IMR-90 (cell line): ENCODE data around the gene PPHLN1. TPM values are rescaled to one million over a fixed set of nuclear protein-coding genes. Genes with fewer than 3 reads are reported as not detected.
A peak's percentile ranks its signal among the peaks of the same experiment; 100 is the strongest.

ENCODE experiments used
- ATAC-seq: fragments of 200-7000 bp; cut with Tn5 transposase; 2 replicates; pipeline ENCODE4 v1.9.1; 2020; ENCODE audit warnings: low read depth, mild to moderate bottlenecking, moderate library complexity
- BruUV-seq: library from RNA; stranded (reverse); fragments of 400-500 nt; replicated peaks from 2 replicates; lab custom pipeline; 2021; lab: Mats Ljungman, UMichigan
- CTCF ChIA-PET: fragments of 300-600 bp; formaldehyde crosslinking; extraction: SDS; loops from one replicate; lab custom pipeline; 2021; ENCODE audit warnings: antibody characterized with exemption; lab: Yijun Ruan, JAX
- POLR2A ChIA-PET: fragments of 300-600 bp; sonication (Branson Sonifier 250); formaldehyde crosslinking; loops from one replicate; lab custom pipeline; 2022; ENCODE audit warnings: antibody characterized with exemption; ENCODE audit not compliant: unreplicated experiment; lab: Charles Lee
- DNase-seq: peaks from one replicate; pipeline ENCODE4 v3.0.0; 2013
- H2AFZ ChIP-seq: replicated peaks from 2 replicates; pipeline ENCODE3; 2013; ENCODE audit warnings: low read length, mild to moderate bottlenecking; ENCODE audit not compliant: poor library complexity
- H2AK5ac ChIP-seq: 2 replicates; pipeline ENCODE4 v1.6.1; 2013; ENCODE audit warnings: low read depth, low read length, inconsistent platforms
- H2AK9ac ChIP-seq: replicated peaks from 2 replicates; pipeline ENCODE3; 2013; ENCODE audit warnings: mild to moderate bottlenecking, low read depth, low read length, moderate library complexity; ENCODE audit not compliant: poor library complexity
- H2BK120ac ChIP-seq: 2 replicates; pipeline ENCODE4 v1.6.1; 2013; ENCODE audit warnings: low read depth, low read length, inconsistent platforms
- H2BK15ac ChIP-seq: 3 replicates; pipeline ENCODE4 v1.6.1; 2013; ENCODE audit warnings: low read depth, low read length, inconsistent platforms
- H2BK20ac ChIP-seq: 2 replicates; pipeline ENCODE4 v1.6.1; 2013; ENCODE audit warnings: low read depth, mild to moderate bottlenecking, inconsistent platforms, low read length, moderate library complexity
- H2BK5ac ChIP-seq: 2 replicates; pipeline ENCODE4 v1.6.1; 2013; ENCODE audit warnings: mild to moderate bottlenecking, low read depth, low read length, inconsistent platforms; ENCODE audit not compliant: poor library complexity, severe bottlenecking
- H3K14ac ChIP-seq: replicated peaks from 2 replicates; pipeline ENCODE4 v1.6.1; 2013; ENCODE audit warnings: low read depth, low read length, inconsistent platforms
- H3K18ac ChIP-seq: 2 replicates; pipeline ENCODE4 v1.6.1; 2013; ENCODE audit warnings: low read depth, low read length, control low read depth
- H3K23ac ChIP-seq: 2 replicates; pipeline ENCODE4 v1.6.1; 2013; ENCODE audit warnings: low read depth, low read length, inconsistent platforms
- H3K27ac ChIP-seq: 2 replicates; pipeline ENCODE4 v1.5.1; 2013; ENCODE audit warnings: mild to moderate bottlenecking, control low read depth, low read length; ENCODE audit not compliant: insufficient read depth
- H3K27me3 ChIP-seq: 2 replicates; pipeline ENCODE4 v1.6.1; 2013; ENCODE audit warnings: low read length; ENCODE audit not compliant: control insufficient read depth, insufficient read depth
- H3K36me3 ChIP-seq: 2 replicates; pipeline ENCODE4 v1.6.1; 2013; ENCODE audit warnings: low read length, mixed read lengths; ENCODE audit not compliant: control insufficient read depth, insufficient read depth
- H3K4ac ChIP-seq: 2 replicates; pipeline ENCODE4 v1.6.1; 2013; ENCODE audit warnings: low read depth, low read length, inconsistent platforms
- H3K4me1 ChIP-seq: 2 replicates; pipeline ENCODE4 v1.6.1; 2013; ENCODE audit warnings: low read length, mixed read lengths; ENCODE audit not compliant: control insufficient read depth, insufficient read depth
- H3K4me2 ChIP-seq: 2 replicates; pipeline ENCODE4 v1.6.1; 2013; ENCODE audit warnings: low read depth, mild to moderate bottlenecking, control low read depth, low read length, moderate library complexity
- H3K4me3 ChIP-seq: 2 replicates; pipeline ENCODE4 v1.5.1; 2013; ENCODE audit warnings: low read depth, mild to moderate bottlenecking, control low read depth, low read length, moderate library complexity; ENCODE audit not compliant: insufficient read depth
- H3K56ac ChIP-seq: 2 replicates; pipeline ENCODE4 v1.6.1; 2013; ENCODE audit warnings: low read length, inconsistent platforms; ENCODE audit not compliant: insufficient read depth; ENCODE audit errors: extremely low read depth
- H3K79me1 ChIP-seq, 2 experiments: 2 replicates each; pipeline ENCODE4 v1.6.1; 2013; ENCODE audit warnings: low read length in 2 of 2, inconsistent platforms in 1 of 2, low read depth in 1 of 2
- H3K9ac ChIP-seq: 2 replicates; pipeline ENCODE4 v1.6.1; 2013; ENCODE audit warnings: low read depth, low read length, control low read depth
- H3K9me1 ChIP-seq: 2 replicates; pipeline ENCODE4 v1.6.1; 2013; ENCODE audit warnings: low read length, inconsistent platforms; ENCODE audit not compliant: insufficient read depth
- H3K9me3 ChIP-seq: 2 replicates; pipeline ENCODE4 v1.6.1; 2013; ENCODE audit warnings: low read length; ENCODE audit not compliant: control insufficient read depth, insufficient read depth
- H4K20me1 ChIP-seq: 2 replicates; pipeline ENCODE4 v1.6.1; 2013; ENCODE audit warnings: low read length, inconsistent platforms; ENCODE audit not compliant: insufficient read depth
- H4K5ac ChIP-seq: 2 replicates; pipeline ENCODE4 v1.6.1; 2013; ENCODE audit warnings: mild to moderate bottlenecking, low read depth, low read length, control low read depth
- H4K8ac ChIP-seq, 2 experiments: 2 replicates each; pipeline ENCODE4 v1.6.1; 2013; ENCODE audit warnings: low read depth in 2 of 2, low read length in 2 of 2, control low read depth in 1 of 2, inconsistent platforms in 1 of 2
- H4K91ac ChIP-seq: 2 replicates; pipeline ENCODE4 v1.6.1; 2013; ENCODE audit warnings: low read depth, low read length, inconsistent platforms; ENCODE audit not compliant: insufficient read depth
- BHLHE40 ChIP-seq: fragments of 150-350 bp; IDR thresholded peaks from 2 replicates; pipeline ENCODE4 v1.6.1; 2016; ENCODE audit warnings: mild to moderate bottlenecking, low read depth, low read length
- CEBPB ChIP-seq: IDR thresholded peaks from 2 replicates; pipeline ENCODE4 v1.6.1; 2012; ENCODE audit warnings: low read depth, low read length, improper control_type of control experiment
- CHD1 ChIP-seq: IDR thresholded peaks from 2 replicates; pipeline ENCODE4 v1.6.1; 2012; ENCODE audit warnings: low read depth, low read length, improper control_type of control experiment
- CTCF ChIP-seq: conservative IDR thresholded peaks from 2 replicates; pipeline ENCODE4 v1.5.1; 2012; ENCODE audit warnings: mild to moderate bottlenecking, low read depth, low read length, improper control_type of control experiment
- ELK1 ChIP-seq: fragments of 150-350 bp; IDR thresholded peaks from 2 replicates; pipeline ENCODE4 v1.6.1; 2016; ENCODE audit warnings: low read depth, mild to moderate bottlenecking, low read length, moderate library complexity, borderline replicate concordance
- FOS ChIP-seq: fragments of 150-350 bp; IDR thresholded peaks from 2 replicates; pipeline ENCODE4 v1.6.1; 2016; ENCODE audit warnings: low read depth, low read length
- MAFK ChIP-seq: IDR thresholded peaks from 2 replicates; pipeline ENCODE4 v1.6.1; 2012; ENCODE audit warnings: low read depth, low read length, improper control_type of control experiment
- MAZ ChIP-seq: IDR thresholded peaks from 2 replicates; pipeline ENCODE4 v1.6.1; 2012; ENCODE audit warnings: low read depth, mild to moderate bottlenecking, low read length, improper control_type of control experiment, moderate library complexity, borderline replicate concordance
- MXI1 ChIP-seq: IDR thresholded peaks from 2 replicates; pipeline ENCODE4 v1.6.1; 2012; ENCODE audit warnings: low read depth, mild to moderate bottlenecking, low read length, moderate library complexity, borderline replicate concordance
- NFE2L2 ChIP-seq: fragments of 150-350 bp; IDR thresholded peaks from 2 replicates; pipeline ENCODE4 v1.6.1; 2016; ENCODE audit warnings: low read depth, mild to moderate bottlenecking, low read length
- POLR2A ChIP-seq: IDR thresholded peaks from 2 replicates; pipeline ENCODE4 v1.6.1; 2012; ENCODE audit warnings: mild to moderate bottlenecking, low read depth, low read length
- RAD21 ChIP-seq: IDR thresholded peaks from 2 replicates; pipeline ENCODE4 v1.6.1; 2012; ENCODE audit warnings: low read length, improper control_type of control experiment
- RCOR1 ChIP-seq: IDR thresholded peaks from 2 replicates; pipeline ENCODE4 v1.6.1; 2012; ENCODE audit warnings: mild to moderate bottlenecking, low read length, improper control_type of control experiment; ENCODE audit not compliant: insufficient replicate concordance
- RFX5 ChIP-seq: IDR thresholded peaks from 2 replicates; pipeline ENCODE4 v1.8.0; 2012; ENCODE audit warnings: low read depth, mild to moderate bottlenecking, low read length, moderate library complexity
- SMC3 ChIP-seq: fragments of 150-350 bp; IDR thresholded peaks from 2 replicates; pipeline ENCODE4 v1.6.1; 2016; ENCODE audit warnings: low read depth, mild to moderate bottlenecking, antibody characterized with exemption, low read length, moderate library complexity
- USF2 ChIP-seq: fragments of 150-350 bp; IDR thresholded peaks from 2 replicates; pipeline ENCODE4 v1.6.1; 2017; ENCODE audit warnings: mild to moderate bottlenecking, antibody characterized with exemption, low read length, low read depth
- WGBS, 2 experiments: methylation state at CpG; one replicate each; pipeline versions ENCODE4 v1.1.5 to v1.1.7; 2013; ENCODE audit warnings: missing lambda C conversion rate in 2 of 2; ENCODE audit not compliant: insufficient read length in 1 of 2; ENCODE audit errors: extremely low coverage in 2 of 2; 5-methylcytosine and 5-hydroxymethylcytosine counted together
- dilution Hi-C: fragments of 300-500 bp; cut with HindIII; formaldehyde crosslinking; loops from one replicate; pipeline ENCODE4 v1.14.3; 2018; ENCODE audit warnings: low sequenced_read_pairs; ENCODE audit not compliant: unreplicated experiment
- in situ Hi-C: fragments of 300-500 bp; cut with MboI; formaldehyde crosslinking; loops from 3 replicates; pipeline ENCODE4 v1.14.3; 2019; ENCODE audit warnings: low sequenced_read_pairs, inconsistent platforms, mixed read lengths
- intact Hi-C: fragments of 100-400 bp; cut with micrococcal nuclease; formaldehyde crosslinking; loops from 2 replicates; pipeline ENCODE4 v1.10.0; 2022
- polyA plus RNA-seq, 3 experiments: library from polyadenylated mRNA; depleted of rRNA; stranded (reverse); fragments of >200 nt; gene quantifications; 2 replicates each; pipeline ENCODE4 v1.2.3, GENCODE V29; 2012; ENCODE audit warnings: low replicate concordance in 1 of 3
- total RNA-seq: library from RNA; depleted of rRNA; stranded (reverse); fragments of >200 nt; gene quantifications from 2 replicates; pipeline ENCODE4 v1.2.3, GENCODE V29; 2012

PPHLN1 gene
- total and polyA plus RNA-seq, 2 of the 4 experiments (the other 2 are of a cell fraction): 50.7 to 54.3 TPM

GRCh38 chr12:42386308-42386707, 60.3 kb downstream of the PPHLN1 start:
- Histone ChIP-seq H3K36me3 (peaks cover 14% of the 10 kb centered on the region), H3K18ac (no peak overlapping the region), H3K4ac (no peak overlapping the region), H2BK20ac (no peak overlapping the region), H3K56ac (no peak overlapping the region), H2AFZ (no peak overlapping the region), H3K4me3 (no peak overlapping the region), H3K9me1 (no peaks in the 10 kb centered on the region), H3K9me3 (no peaks in the 10 kb centered on the region), H2BK15ac (no peak overlapping the region), H3K27me3 (no peaks in the 10 kb centered on the region), H2AK5ac (no peak overlapping the region), H2AK9ac (no peak overlapping the region), H3K23ac (0 out of 2 replicates have a peak overlapping the region, but pooled peaks have one; percentile 18), H3K27ac (no peak overlapping the region), H2BK120ac (no peak overlapping the region), H2BK5ac (no peak overlapping the region), H4K91ac (no peak overlapping the region), H3K14ac (no peak overlapping the region), H4K8ac (no peak overlapping the region), H4K5ac (no peak overlapping the region), H3K79me1 (peaks cover 3 to 6% of the 10 kb centered on the region in 2 experiments; a peak in 3 of 4 replicates), H3K4me1 (no peaks in the 10 kb centered on the region; the same call in 1 of the 2 replicates), H3K9ac (no peak overlapping the region), H4K20me1 (no peaks in the 10 kb centered on the region), H3K4me2 (no peak overlapping the region)
- DNase-seq (no peak), ATAC-seq (no peak)
- dilution Hi-C loops (no loop called here), intact Hi-C loops (no loop called here), in situ Hi-C loops (no loop called here)
- no TSS peak for BruUV-seq
- TF ChIP-seq BHLHE40: no peak
- no peak for TF ChIP-seq POLR2A
- no peak for TF ChIP-seq ELK1
- TF ChIP-seq CTCF: no peak
- TF ChIP-seq MXI1: no peak
- TF ChIP-seq MAFK: no peak
- no peak for TF ChIP-seq USF2
- no peak for TF ChIP-seq RAD21
- no peak for TF ChIP-seq NFE2L2
- no peak for TF ChIP-seq MAZ
- TF ChIP-seq FOS: no peak
- TF ChIP-seq RFX5: no peak
- no peak for TF ChIP-seq CEBPB
- no peak for TF ChIP-seq RCOR1
- TF ChIP-seq CHD1: no peak
- no peak for TF ChIP-seq SMC3
- no CpG with 5 or more reads among the region's 2 CpGs for WGBS, 2 experiments
- POLR2A ChIA-PET: no interaction called here
- CTCF ChIA-PET: no interaction called here
